AG10803 (cell line): Measurements from ENCODE around the gene HCN3.

Source experiments
- DNase-seq: peaks from one replicate; pipeline ENCODE4 v3.0.0; 2010; ENCODE audit warnings: low read depth
- H3K4me3 ChIP-seq: 2 replicates; pipeline ENCODE4 v1.5.1; 2011; ENCODE audit warnings: mild to moderate bottlenecking, low read length, control low read depth
- CTCF ChIP-seq: conservative IDR thresholded peaks from 2 replicates; pipeline ENCODE4 v1.5.1; 2011; ENCODE audit warnings: mild to moderate bottlenecking, low read length, control low read depth, inconsistent platforms

HCN3 gene

GRCh38 chr1:155297384-155297783, 20.1 kb downstream of the HCN3 start:
- TF ChIP-seq CTCF: no peak
- DNase-seq: no peak
- no peak overlapping the region for H3K4me3 ChIP-seq

GRCh38 chr1:155300024-155300423, 22.8 kb downstream of the HCN3 start:
- no peak for TF ChIP-seq CTCF
- DNase-seq: no peak
- H3K4me3 ChIP-seq: no peak overlapping the region

- TF ChIP-seq CTCF: no peak
- DNase-seq: no peak
- H3K4me3 ChIP-seq: no peak overlapping the region
Observed at GRCh38 chr1:155300553-155301329, 23.5 kb downstream of the HCN3 start.

GRCh38 chr1:155301342-155301841, 24.1 kb downstream of the HCN3 start, which contains the start of gene PKLR:
PKLR (minus strand) TSS chr1:155301438; CDS start chr1:155301395, 43 bp downstream.
- H3K4me3 ChIP-seq: no peak within 1 kb of the TSS
- no peak for DNase-seq
- no peak for TF ChIP-seq CTCF

- DNase-seq: no peak
- no peak for TF ChIP-seq CTCF
- no peak overlapping the region for H3K4me3 ChIP-seq
Observed at GRCh38 chr1:155304558-155305063, 27.3 kb downstream of the HCN3 start.

GRCh38 chr1:155305881-155306391, 28.7 kb downstream of the HCN3 start:
- no peak overlapping the region for H3K4me3 ChIP-seq
- no peak for TF ChIP-seq CTCF
- DNase-seq: peak; percentile 87

GRCh38 chr1:155307247-155307740, 30.0 kb downstream of the HCN3 start:
- H3K4me3 ChIP-seq: no peak overlapping the region
- TF ChIP-seq CTCF: peak; percentile 51
- peak; percentile 52 for DNase-seq
